Spinal cord (tissue), 10 donors: ENCODE results near the gene CSN3. TPM values are rescaled to one million over a fixed set of nuclear protein-coding genes. Genes with fewer than 3 reads are reported as not detected.
"Not testable (repeated sequence)": the region's sequence is repeated elsewhere in the genome, so short reads cannot be mapped to it uniquely, and the experiment has no call there.

Experiments
- DNase-seq, 6 donors: peaks; one replicate each; pipeline versions ENCODE4 v3.0.0 to v3.0.0-alpha.2; 2013 to 2015; ENCODE audit warnings: low spot score in 6 of 6, low read depth in 4 of 6
- H3K27ac ChIP-seq: one replicate; pipeline ENCODE4 v1.5.1; 2013; ENCODE audit warnings: low read depth, low read length, control low read depth
- H3K27me3 ChIP-seq: one replicate; pipeline ENCODE4 v1.6.1; 2013; ENCODE audit warnings: low read length; ENCODE audit not compliant: control insufficient read depth, insufficient read depth
- H3K36me3 ChIP-seq: one replicate; pipeline ENCODE4 v1.6.1; 2013; ENCODE audit warnings: low read length; ENCODE audit not compliant: control insufficient read depth, insufficient read depth
- H3K4me1 ChIP-seq: one replicate; pipeline ENCODE4 v1.6.1; 2013; ENCODE audit warnings: low read length; ENCODE audit not compliant: control insufficient read depth, insufficient read depth
- H3K4me3 ChIP-seq: one replicate; pipeline ENCODE4 v1.5.1; 2013; ENCODE audit warnings: low read depth, low read length, control low read depth
- H3K9me3 ChIP-seq: one replicate; pipeline ENCODE4 v1.6.1; 2013; ENCODE audit warnings: low read length; ENCODE audit not compliant: control insufficient read depth, insufficient read depth
- WGBS: methylation state at CpG from one replicate; pipeline ENCODE4 v1.1.5; 2013; ENCODE audit warnings: missing lambda C conversion rate; ENCODE audit not compliant: insufficient coverage; 5-methylcytosine and 5-hydroxymethylcytosine counted together
- polyA plus RNA-seq, 2 donors: library from polyadenylated mRNA; unstranded; fragments of 120-200 nt; gene quantifications; one replicate each; pipeline ENCODE4 v1.2.1, GENCODE V29; 2013; ENCODE audit not compliant: insufficient read length in 2 of 2
- total RNA-seq, 2 donors: library from RNA; depleted of rRNA in 1 of 2; stranded (reverse); fragments of 120-200 nt in 1 of 2; fragments of >200 nt in 1 of 2; gene quantifications; one replicate each; pipeline versions ENCODE4 v1.2.3 to v1.2.4, GENCODE V29; 2013 to 2014
- donor health status: healthy.

Gene CSN3
- total and polyA plus RNA-seq, 4 donors = not detected

- not testable (repeated sequence) for H3K36me3 ChIP-seq, H3K4me1 ChIP-seq, H3K4me3 ChIP-seq
These were observed 20.6 kb upstream of the CSN3 start for GRCh38 chr4:70221818-70222217.

DNA sequence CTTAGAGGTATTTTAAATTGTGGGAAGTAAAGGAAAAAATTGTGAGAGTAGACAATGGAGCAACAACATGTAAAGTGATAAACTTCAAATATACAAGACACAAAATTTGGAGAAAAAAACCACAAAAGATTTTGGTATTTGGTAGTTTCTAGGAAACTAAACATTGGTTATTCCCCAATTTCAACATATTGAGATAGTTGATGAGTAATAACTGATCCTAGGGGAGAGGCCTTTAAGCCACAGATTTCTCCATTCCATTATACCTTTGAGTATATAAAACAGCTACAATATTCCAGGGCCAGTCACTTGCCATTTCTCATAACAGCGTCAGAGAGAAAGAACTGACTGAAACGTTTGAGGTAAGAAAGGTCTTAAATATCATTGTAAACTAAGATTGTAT is 16.6 kb upstream of the CSN3 start, which contains the start of gene FDCSP:
FDCSP (plus strand) TSS at position 301 of the 400 bp plus-strand sequence. CDS start 5,071 bp downstream, outside the sequence.
- Histone ChIP-seq H3K4me3 (no peak within 1 kb of the TSS), H3K27ac (no peak within 1 kb of the TSS), H3K36me3 (no peaks in the 10 kb centered on the region), H3K27me3 (no peaks in the 10 kb centered on the region), H3K9me3 (no peaks in the 10 kb centered on the region), H3K4me1 (no peaks in the 10 kb centered on the region)
- WGBS = no CpG with 5 or more reads among the region's 2 CpGs
- no peak for DNase-seq

More at GRCh38 chr4:70221818-70222217, 20.6 kb upstream of the CSN3 start:
- not testable (repeated sequence) for H3K27me3 ChIP-seq, H3K27ac ChIP-seq, DNase-seq, H3K9me3 ChIP-seq

DNA sequence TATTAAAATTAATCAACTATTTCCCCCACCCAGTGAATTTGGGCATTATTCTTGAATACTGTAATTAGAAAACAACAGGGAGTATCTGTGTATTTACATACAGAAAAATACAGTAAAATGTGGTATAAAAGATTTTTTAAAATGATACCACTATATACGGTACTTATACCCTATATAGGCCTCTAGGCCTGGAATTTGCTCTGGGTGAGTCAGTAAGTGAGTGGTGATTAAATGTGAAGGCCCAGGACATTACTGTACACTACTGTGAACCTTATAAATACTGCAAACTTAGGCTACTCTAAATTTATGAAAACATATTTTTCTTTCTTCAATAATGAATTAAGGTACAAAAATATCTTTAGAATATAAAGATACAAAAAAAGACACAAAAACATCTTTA is 6.3 kb upstream of the CSN3 start:
- Histone ChIP-seq H3K27ac (no peak overlapping the region), H3K4me1 (no peaks in the 10 kb centered on the region), H3K27me3 (no peaks in the 10 kb centered on the region), H3K36me3 (no peaks in the 10 kb centered on the region), H3K9me3 (no peaks in the 10 kb centered on the region), H3K4me3 (no peak overlapping the region)
- no CpG with 5 or more reads among the region's 1 CpG for WGBS
- no peak for DNase-seq

DNA sequence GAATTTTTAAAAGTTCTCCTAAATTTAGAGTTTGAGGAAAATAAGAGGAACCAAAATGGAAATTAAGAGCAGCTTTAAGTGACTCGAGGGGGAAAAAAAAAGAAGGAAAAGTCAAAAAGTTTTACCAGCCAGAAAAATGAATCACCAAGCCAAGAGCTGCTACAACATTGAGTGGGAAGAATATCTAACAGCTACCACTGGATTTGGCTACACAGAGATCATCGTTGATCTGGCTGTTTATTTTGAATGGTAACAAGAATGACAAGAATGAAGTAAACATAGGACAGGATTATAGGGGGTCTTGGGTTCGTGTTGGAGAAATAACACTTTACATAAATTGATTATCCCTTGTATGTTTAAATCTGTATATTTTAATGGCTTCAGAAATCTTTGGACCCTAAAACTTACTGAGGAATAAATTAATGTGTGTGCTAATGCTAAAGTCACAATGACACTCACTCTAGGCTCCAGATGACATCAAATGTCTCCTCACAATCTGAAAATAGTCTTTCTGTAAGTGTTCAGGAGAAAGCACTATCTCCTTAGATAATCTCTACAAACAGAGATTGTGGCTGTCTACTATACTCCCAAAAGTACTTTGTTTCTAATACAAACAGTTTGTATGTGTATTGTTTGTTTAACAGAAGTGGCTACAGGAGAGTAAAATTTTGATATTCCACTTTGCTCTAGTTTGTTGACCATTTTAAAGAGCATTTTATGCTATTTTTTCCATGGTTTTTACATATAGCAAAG is 3.1 kb upstream of the CSN3 start:
- no peak for DNase-seq
- H3K36me3 ChIP-seq = no peaks in the 10 kb centered on the region
- H3K4me1 ChIP-seq = no peaks in the 10 kb centered on the region
- H3K4me3 ChIP-seq = no peak overlapping the region
- WGBS = 100% methylated on average over 1 of the region's 3 CpGs
- no peak overlapping the region for H3K27ac ChIP-seq
- no peaks in the 10 kb centered on the region for H3K27me3 ChIP-seq
- H3K9me3 ChIP-seq = no peaks in the 10 kb centered on the region

DNA sequence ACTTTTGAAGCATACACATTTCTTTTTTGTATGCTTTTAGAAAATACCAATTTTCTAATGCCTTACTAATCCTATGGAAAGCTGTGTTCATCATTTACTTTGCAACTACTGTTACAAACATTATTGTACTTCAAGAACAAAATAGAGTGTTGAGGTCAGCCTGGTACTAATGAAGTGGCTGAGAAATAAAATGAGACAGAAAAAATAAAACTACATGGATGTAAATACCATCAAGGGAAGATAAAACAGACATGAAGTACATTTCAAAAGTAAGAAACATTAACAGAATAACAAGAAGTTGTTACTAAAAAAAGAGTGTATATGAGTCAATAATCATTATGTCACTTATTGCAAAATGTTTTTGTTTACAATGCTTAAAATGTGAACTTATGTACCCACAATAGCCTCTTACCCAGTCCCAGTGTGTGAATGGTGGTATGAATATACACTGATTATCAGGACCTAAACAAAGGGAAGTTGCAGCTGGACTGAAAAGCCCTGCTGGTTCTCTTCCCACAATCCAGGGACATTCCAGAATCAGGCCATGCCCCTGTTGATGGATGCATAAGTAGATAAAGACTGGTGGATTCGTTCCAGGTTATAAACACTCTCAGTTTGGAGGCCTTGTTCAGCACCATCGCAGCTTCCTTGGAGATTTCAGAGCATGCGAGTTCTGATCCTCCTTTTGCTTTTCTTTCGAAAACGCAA is 2.4 kb upstream of the CSN3 start:
- no peaks in the 10 kb centered on the region for H3K27me3 ChIP-seq
- H3K36me3 ChIP-seq = no peaks in the 10 kb centered on the region
- H3K4me3 ChIP-seq = no peak overlapping the region
- no peak for DNase-seq
- no peaks in the 10 kb centered on the region for H3K4me1 ChIP-seq
- 38% methylated on average over 3 of the region's 5 CpGs for WGBS
- no peak overlapping the region for H3K27ac ChIP-seq
- no peaks in the 10 kb centered on the region for H3K9me3 ChIP-seq

GRCh38 chr4:70243091-70243490 is 694 bp downstream of the CSN3 start:
- H3K4me1 ChIP-seq = no peaks in the 10 kb centered on the region

GRCh38 chr4:70251250-70251944 is 9.0 kb downstream of the CSN3 start:
- no peak for DNase-seq
- Histone ChIP-seq H3K4me3 (no peak overlapping the region), H3K36me3 (no peaks in the 10 kb centered on the region), H3K27ac (no peak overlapping the region), H3K27me3 (no peaks in the 10 kb centered on the region), H3K9me3 (no peaks in the 10 kb centered on the region), H3K4me1 (no peaks in the 10 kb centered on the region)
- WGBS = 67% methylated on average over 1 of the region's 3 CpGs

More at GRCh38 chr4:70243091-70243490, 694 bp downstream of the CSN3 start:
- Histone ChIP-seq H3K27ac (no peak overlapping the region), H3K27me3 (no peaks in the 10 kb centered on the region), H3K4me3 (no peak overlapping the region), H3K36me3 (no peaks in the 10 kb centered on the region), H3K9me3 (no peaks in the 10 kb centered on the region)
- WGBS = no CpG with 5 or more reads among the region's 4 CpGs
- no peak for DNase-seq

- H3K4me3 ChIP-seq = no peak overlapping the region
- no peaks in the 10 kb centered on the region for H3K36me3 ChIP-seq
- no peaks in the 10 kb centered on the region for H3K4me1 ChIP-seq
- H3K27ac ChIP-seq = no peak overlapping the region
- DNase-seq = no peak
- WGBS = no CpG with 5 or more reads among the region's 1 CpG
- H3K9me3 ChIP-seq = no peaks in the 10 kb centered on the region
- no peaks in the 10 kb centered on the region for H3K27me3 ChIP-seq
These were observed 9.5 kb downstream of the CSN3 start for GRCh38 chr4:70251945-70252277.

- H3K9me3 ChIP-seq = no peaks in the 10 kb centered on the region
- WGBS = no CpG with 5 or more reads among the region's 1 CpG
- no peaks in the 10 kb centered on the region for H3K36me3 ChIP-seq
- DNase-seq = peak in 2 of 6 donors; percentile 1 to 22
- H3K27me3 ChIP-seq = no peaks in the 10 kb centered on the region
- H3K4me1 ChIP-seq = no peaks in the 10 kb centered on the region
- H3K4me3 ChIP-seq = no peak overlapping the region
- no peak overlapping the region for H3K27ac ChIP-seq
These were observed 27.3 kb downstream of the CSN3 start for GRCh38 chr4:70269674-70270073.
